Body of pancreas (tissue), 4 donors: ENCODE results near the gene PTPRN2. TPM values are rescaled to one million over a fixed set of nuclear protein-coding genes. Genes with fewer than 3 reads are reported as not detected.

Source experiments
- ATAC-seq: fragments of 150-250 bp; one replicate; pipeline ENCODE4 v1.9.1; 2016
- DNase-seq, 4 donors: peaks; one replicate each; pipeline ENCODE4 v3.0.0-alpha.2; 2019
- H3K27ac ChIP-seq, 4 donors: fragments of 200-600 bp; sonication (generic); 1 replicate in 3 of 4; 2 replicates in 1 of 4; pipeline versions ENCODE4 v1.5.1 to v1.6.1; 2016 to 2019; ENCODE audit warnings: mild to moderate bottlenecking in 1 of 4, mixed read lengths in 1 of 4, moderate library complexity in 1 of 4
- H3K27me3 ChIP-seq, 2 donors: fragments of 200-600 bp; sonication (generic); one replicate each; pipeline ENCODE4 v1.6.0; 2016; ENCODE audit warnings: mild to moderate bottlenecking in 1 of 2
- H3K36me3 ChIP-seq, 2 donors: fragments of 200-600 bp; sonication (generic); replicated peaks in 1 of 2; 2 replicates each; pipeline ENCODE4 v1.5.1; 2016; ENCODE audit warnings: low read depth in 2 of 2; ENCODE audit not compliant: insufficient read depth in 1 of 2
- H3K4me1 ChIP-seq: fragments of 200-600 bp; sonication (generic); one replicate; pipeline ENCODE4 v1.6.0; 2016
- H3K4me3 ChIP-seq, 2 donors: fragments of 200-600 bp; sonication (generic); 1 replicate in 1 of 2; 2 replicates in 1 of 2; pipeline ENCODE4 v1.5.1; 2016 to 2019
- H3K9me3 ChIP-seq, 3 donors: fragments of 200-600 bp; sonication (generic); 1 replicate in 2 of 3; 2 replicates in 1 of 3; pipeline ENCODE4 v1.5.1; 2016
- CTCF ChIP-seq, 7 experiments: fragments of 450-650 bp in 4 of 7; fragments of 200-600 bp in 3 of 7; sonication (generic) in 3 of 7; IDR thresholded peaks; one replicate each; pipeline ENCODE4 v1.5.1; 2016 to 2019; ENCODE audit warnings: antibody characterized with exemption in 7 of 7
- POLR2A ChIP-seq, 3 donors: fragments of 450-650 bp; IDR thresholded peaks; one replicate each; pipeline ENCODE4 v1.6.1; 2016; ENCODE audit warnings: antibody characterized with exemption in 3 of 3, mild to moderate bottlenecking in 2 of 3
- WGBS, 2 donors: methylation state at CpG; one replicate each; pipeline ENCODE4 v1.1.5; 2017; 5-methylcytosine and 5-hydroxymethylcytosine counted together
- intact Hi-C: fragments of 100-400 bp; cut with DNase I; formaldehyde crosslinking; loops from one replicate; pipeline ENCODE4 v1.15.1; 2023
- total RNA-seq, 2 donors: library from RNA; depleted of rRNA; stranded (reverse); fragments of >200 nt; gene quantifications; one replicate each; pipeline ENCODE4 v1.1.0, GENCODE V29; 2016

Gene PTPRN2
- total RNA-seq, 2 donors from 2014 or later = 31.6 to 76.1 TPM

- Histone ChIP-seq H3K4me3 (no peak overlapping the region), H3K4me1 (no peaks in the 10 kb centered on the region), H3K27ac (no peak overlapping the region), H3K27me3 (no peaks in the 10 kb centered on the region), H3K36me3 (no peaks in the 10 kb centered on the region), H3K9me3 (no peaks in the 10 kb centered on the region)
- intact Hi-C loops = no loop called here
- no peak for ATAC-seq
- no peak for DNase-seq
- 83 to 95% methylated on average over 7 to 14 of the region's 14 CpGs for WGBS, 2 donors
- no peak for TF ChIP-seq CTCF (IDR thresholded peaks at IDR 0.05)
- no peak for TF ChIP-seq POLR2A (IDR thresholded peaks at IDR 0.05)
These were observed 923.6 kb downstream of the PTPRN2 start for GRCh38 chr7:157664034-157664433.

GRCh38 chr7:157662981-157663716, 924.5 kb downstream of the PTPRN2 start:
- no peaks in the 10 kb centered on the region for H3K27me3 ChIP-seq
- no peak for ATAC-seq
- H3K4me1 ChIP-seq = no peaks in the 10 kb centered on the region
- 68 to 85% methylated on average over 25 to 34 of the region's 34 CpGs for WGBS, 2 donors
- intact Hi-C loops = no loop called here
- no peak for TF ChIP-seq CTCF (IDR thresholded peaks at IDR 0.05)
- TF ChIP-seq POLR2A (IDR thresholded peaks at IDR 0.05) = no peak
- H3K36me3 ChIP-seq = no peaks in the 10 kb centered on the region
- no peak overlapping the region for H3K27ac ChIP-seq
- no peak overlapping the region for H3K4me3 ChIP-seq
- H3K9me3 ChIP-seq = no peaks in the 10 kb centered on the region
- DNase-seq = no peak

GRCh38 chr7:157662110-157662791, 925.4 kb downstream of the PTPRN2 start:
- no peaks in the 10 kb centered on the region for H3K4me1 ChIP-seq
- no peaks in the 10 kb centered on the region for H3K36me3 ChIP-seq
- H3K4me3 ChIP-seq = no peak overlapping the region
- no peaks in the 10 kb centered on the region for H3K9me3 ChIP-seq
- TF ChIP-seq POLR2A (IDR thresholded peaks at IDR 0.05) = no peak
- TF ChIP-seq CTCF (IDR thresholded peaks at IDR 0.05) = no peak
- DNase-seq (peak in 1 of 4 donors; percentile 2), ATAC-seq (no peak)
- intact Hi-C loops = no loop called here
- no peak overlapping the region for H3K27ac ChIP-seq
- WGBS, 2 donors = 86 to 96% methylated on average over 24 to 26 of the region's 26 CpGs
- no peaks in the 10 kb centered on the region for H3K27me3 ChIP-seq

- TF ChIP-seq POLR2A (IDR thresholded peaks at IDR 0.05) (no peak), CTCF (IDR thresholded peaks at IDR 0.05) (no peak)
- H3K27me3 ChIP-seq = no peaks in the 10 kb centered on the region
- DNase-seq (peak in 1 of 4 donors; percentile 3), ATAC-seq (no peak)
- 80 to 83% methylated on average over 6 to 11 of the region's 11 CpGs for WGBS, 2 donors
- no peak overlapping the region for H3K27ac ChIP-seq
- no peaks in the 10 kb centered on the region for H3K4me1 ChIP-seq
- H3K9me3 ChIP-seq = no peaks in the 10 kb centered on the region
- H3K36me3 ChIP-seq = no peaks in the 10 kb centered on the region
- no peak overlapping the region for H3K4me3 ChIP-seq
- intact Hi-C loops = no loop called here
These were observed 926.0 kb downstream of the PTPRN2 start for GRCh38 chr7:157661611-157661975.
